SU-DHL-6 (cell line): ENCODE data around the gene VIPR2.
"Not testable (repeated sequence)": the region's sequence is repeated elsewhere in the genome, so short reads cannot be mapped to it uniquely, and the experiment has no call there.

Experiments
- H2AFZ ChIP-seq: fragments of 200-600 bp; sonication (generic); 2 replicates; pipeline ENCODE4 v1.6.1; 2014; ENCODE audit warnings: low read depth, mild to moderate bottlenecking, moderate library complexity, mixed read lengths, antibody characterized with exemption, low read length; ENCODE audit not compliant: severe bottlenecking
- H3F3A ChIP-seq: fragments of 200-600 bp; shearing (Covaris generic); 2 replicates; pipeline ENCODE4 v1.6.0; 2016; ENCODE audit warnings: antibody characterized with exemption, mild to moderate bottlenecking; ENCODE audit not compliant: insufficient read depth
- H3K27ac ChIP-seq: fragments of 200-600 bp; sonication (generic); 2 replicates; pipeline ENCODE4 v1.5.1; 2016; ENCODE audit warnings: low read depth, mild to moderate bottlenecking, low read length, moderate library complexity, mixed read lengths
- H3K27me3 ChIP-seq: fragments of 200-600 bp; sonication (generic), shearing (Covaris generic); 2 replicates; pipeline ENCODE4 v1.6.0; 2014; ENCODE audit warnings: mild to moderate bottlenecking, low read length
- H3K36me3 ChIP-seq: fragments of 200-600 bp; sonication (generic); 2 replicates; pipeline ENCODE4 v1.6.1; 2014; ENCODE audit warnings: mild to moderate bottlenecking, low read length, mixed read lengths
- H3K4me2 ChIP-seq: fragments of 300-600, 200-600 bp; shearing (Covaris generic), sonication (generic); 2 replicates; pipeline ENCODE4 v1.6.0; 2014; ENCODE audit warnings: low read length, low read depth, mild to moderate bottlenecking; ENCODE audit not compliant: poor library complexity, severe bottlenecking
- H3K4me3 ChIP-seq: fragments of 200-600 bp; sonication (generic); 2 replicates; pipeline ENCODE4 v1.5.1; 2014; ENCODE audit warnings: antibody characterized with exemption, low read length, mild to moderate bottlenecking, mixed read lengths; ENCODE audit not compliant: insufficient read depth, poor library complexity, severe bottlenecking
- H3K79me2 ChIP-seq: fragments of 200-600 bp; sonication (generic); 2 replicates; pipeline ENCODE4 v1.6.1; 2014; ENCODE audit warnings: mild to moderate bottlenecking, low read length, moderate library complexity; ENCODE audit not compliant: insufficient read depth
- H3K9ac ChIP-seq: fragments of 200-600 bp; sonication (generic); 2 replicates; pipeline ENCODE4 v1.7.0; 2014; ENCODE audit warnings: mild to moderate bottlenecking, low read length
- H3K9me2 ChIP-seq: fragments of 200-600 bp; sonication (generic); replicated peaks from 2 replicates; pipeline ENCODE4 v1.6.1; 2014; ENCODE audit warnings: low read length; ENCODE audit not compliant: insufficient read depth
- H3K9me3 ChIP-seq: fragments of 200-600 bp; sonication (generic); 2 replicates; pipeline ENCODE4 v1.6.1; 2014; ENCODE audit warnings: low read length, mixed read lengths; ENCODE audit not compliant: insufficient read depth
- H4K20me1 ChIP-seq: fragments of 200-600 bp; sonication (generic); 2 replicates; pipeline ENCODE4 v1.6.1; 2014; ENCODE audit warnings: low read depth, mild to moderate bottlenecking, antibody characterized with exemption, low read length, moderate library complexity, mixed read lengths
- EZH2phosphoT487 ChIP-seq: fragments of 200-600 bp; sonication (generic), shearing (Covaris generic); conservative IDR thresholded peaks from 2 replicates; pipeline ENCODE4 v1.6.1; 2018; ENCODE audit warnings: mild to moderate bottlenecking, antibody characterized with exemption, low read length, moderate library complexity, mixed read lengths
- TF ChIP-seq, protein P1 (sequence below): fragments of 200-600 bp; sonication (generic); IDR thresholded peaks from one replicate; pipeline ENCODE4 v1.5.1; 2017; ENCODE audit warnings: antibody characterized with exemption, mild to moderate bottlenecking, low read length, moderate library complexity; ENCODE audit not compliant: insufficient read depth, poor library complexity, severe bottlenecking

Gene VIPR2

DNA sequence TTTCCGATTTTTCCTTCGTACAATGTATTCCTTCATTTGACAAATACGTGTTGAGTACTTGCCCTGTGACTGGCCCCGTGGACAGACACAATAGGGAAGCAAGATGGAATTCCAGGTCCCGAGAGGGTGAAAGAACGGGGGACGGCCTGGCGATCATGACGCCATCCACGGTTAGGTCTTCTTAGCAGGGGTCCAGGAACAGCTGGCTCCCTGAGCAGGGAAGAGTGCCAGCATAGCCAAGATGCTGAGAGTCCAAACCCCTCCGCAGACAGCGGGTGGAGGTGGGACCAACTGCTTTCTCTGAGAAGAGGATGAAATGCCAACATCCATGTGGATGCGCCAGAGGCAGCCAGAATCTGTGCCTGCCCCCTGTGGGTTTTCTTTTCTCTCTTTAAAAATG is 144.6 kb downstream of the VIPR2 start:
- no peak overlapping the region for H3K27ac ChIP-seq
- no peak overlapping the region for H3K9ac ChIP-seq
- TF ChIP-seq EZH2phosphoT487: no peak

DNA sequence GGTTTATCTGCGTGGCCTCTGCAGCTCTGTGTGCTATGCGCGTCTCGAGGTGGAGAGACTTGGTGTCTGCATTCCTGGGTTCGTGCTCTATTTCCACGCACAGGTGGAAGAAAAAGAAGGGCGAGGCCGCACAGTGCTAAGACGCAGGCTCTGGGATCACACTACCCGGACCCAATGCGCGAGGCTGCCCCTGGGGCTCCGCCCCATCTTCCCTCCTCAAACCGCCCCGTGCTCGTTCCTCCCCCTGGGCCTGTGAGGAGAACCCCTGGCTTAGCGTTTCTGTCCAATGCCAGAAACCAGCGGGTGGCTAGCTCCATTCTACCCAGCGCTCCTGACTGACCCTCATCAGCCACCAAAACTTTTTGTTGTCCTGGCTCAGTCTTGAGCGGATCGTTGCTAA is 145.2 kb downstream of the VIPR2 start:
- Histone ChIP-seq H3K9me3 (no peaks in the 10 kb centered on the region), H3K4me2 (no peak overlapping the region), H3F3A (no peaks in the 10 kb centered on the region), H3K36me3 (no peaks in the 10 kb centered on the region), H3K27ac (no peak overlapping the region), H3K9ac (no peak overlapping the region), H3K9me2 (no peaks in the 10 kb centered on the region), H3K79me2 (no peaks in the 10 kb centered on the region), H3K27me3 (no peaks in the 10 kb centered on the region), H4K20me1 (no peaks in the 10 kb centered on the region), H3K4me3 (no peak overlapping the region), H2AFZ (no peak overlapping the region)
- TF ChIP-seq, protein P1, sequence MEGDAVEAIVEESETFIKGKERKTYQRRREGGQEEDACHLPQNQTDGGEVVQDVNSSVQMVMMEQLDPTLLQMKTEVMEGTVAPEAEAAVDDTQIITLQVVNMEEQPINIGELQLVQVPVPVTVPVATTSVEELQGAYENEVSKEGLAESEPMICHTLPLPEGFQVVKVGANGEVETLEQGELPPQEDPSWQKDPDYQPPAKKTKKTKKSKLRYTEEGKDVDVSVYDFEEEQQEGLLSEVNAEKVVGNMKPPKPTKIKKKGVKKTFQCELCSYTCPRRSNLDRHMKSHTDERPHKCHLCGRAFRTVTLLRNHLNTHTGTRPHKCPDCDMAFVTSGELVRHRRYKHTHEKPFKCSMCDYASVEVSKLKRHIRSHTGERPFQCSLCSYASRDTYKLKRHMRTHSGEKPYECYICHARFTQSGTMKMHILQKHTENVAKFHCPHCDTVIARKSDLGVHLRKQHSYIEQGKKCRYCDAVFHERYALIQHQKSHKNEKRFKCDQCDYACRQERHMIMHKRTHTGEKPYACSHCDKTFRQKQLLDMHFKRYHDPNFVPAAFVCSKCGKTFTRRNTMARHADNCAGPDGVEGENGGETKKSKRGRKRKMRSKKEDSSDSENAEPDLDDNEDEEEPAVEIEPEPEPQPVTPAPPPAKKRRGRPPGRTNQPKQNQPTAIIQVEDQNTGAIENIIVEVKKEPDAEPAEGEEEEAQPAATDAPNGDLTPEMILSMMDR: no peak
- no peak for TF ChIP-seq EZH2phosphoT487

More for the DNA sequence above, 144.6 kb downstream of the VIPR2 start:
- Histone ChIP-seq H3K79me2 (no peaks in the 10 kb centered on the region), H3K4me2 (no peak overlapping the region), H3K9me2 (no peaks in the 10 kb centered on the region), H3K9me3 (no peaks in the 10 kb centered on the region), H2AFZ (no peak overlapping the region), H3K27me3 (no peaks in the 10 kb centered on the region), H3K36me3 (no peaks in the 10 kb centered on the region), H3F3A (no peaks in the 10 kb centered on the region), H3K4me3 (no peak overlapping the region), H4K20me1 (no peaks in the 10 kb centered on the region)

DNA sequence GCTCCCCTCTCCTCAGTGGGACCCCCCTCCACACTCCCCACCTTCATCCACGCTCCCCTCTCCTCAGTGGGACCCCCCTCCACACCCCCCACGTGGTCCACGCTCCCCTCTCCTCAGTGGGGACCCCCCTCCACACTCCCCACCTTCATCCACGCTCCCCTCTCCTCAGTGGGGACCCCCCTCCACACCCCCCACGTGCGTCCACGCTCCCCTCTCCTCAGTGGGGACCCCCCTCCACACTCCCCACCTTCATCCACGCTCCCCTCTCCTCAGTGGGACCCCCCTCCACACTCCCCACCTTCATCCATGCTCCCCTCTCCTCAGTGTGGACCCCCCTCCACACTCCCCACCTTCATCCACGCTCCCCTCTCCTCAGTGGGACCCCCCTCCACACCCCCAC is 146.4 kb downstream of the VIPR2 start:
- not testable (repeated sequence) for H3K9me2 ChIP-seq, H3K27ac ChIP-seq, H3K9ac ChIP-seq, H4K20me1 ChIP-seq, H3K9me3 ChIP-seq, H2AFZ ChIP-seq, H3K36me3 ChIP-seq, H3K79me2 ChIP-seq, H3F3A ChIP-seq, H3K4me2 ChIP-seq, H3K4me3 ChIP-seq, H3K27me3 ChIP-seq

DNA sequence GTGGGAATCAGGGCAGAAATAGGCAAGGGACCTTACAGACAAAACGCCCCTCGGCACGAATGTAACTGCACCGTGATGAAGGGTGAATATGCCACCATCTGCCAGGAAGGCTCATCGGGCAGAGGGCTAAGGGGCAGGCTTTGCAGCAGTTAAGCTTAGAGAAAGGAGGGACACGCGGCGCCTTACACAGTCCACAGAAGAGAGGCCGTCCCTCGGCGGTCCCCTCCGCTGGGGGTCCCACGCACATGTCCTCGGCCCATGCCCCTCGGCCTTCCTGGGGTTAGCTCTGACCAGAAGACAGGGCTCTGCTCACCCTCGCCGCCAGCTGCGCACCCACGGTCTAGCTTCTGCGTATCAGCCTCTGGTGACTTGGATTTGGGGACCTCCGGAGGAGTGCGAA is 147.2 kb downstream of the VIPR2 start:
- H3K27ac ChIP-seq: no peak overlapping the region
- no peaks in the 10 kb centered on the region for H3K79me2 ChIP-seq
- H3K36me3 ChIP-seq: no peaks in the 10 kb centered on the region
- no peak for TF ChIP-seq EZH2phosphoT487
- TF ChIP-seq, protein P1: no peak
- H3K9ac ChIP-seq: no peak overlapping the region
- H3K4me3 ChIP-seq: no peak overlapping the region
- no peaks in the 10 kb centered on the region for H3K27me3 ChIP-seq
- no peaks in the 10 kb centered on the region for H3K9me2 ChIP-seq
- H2AFZ ChIP-seq: no peak overlapping the region
- H3K4me2 ChIP-seq: no peak overlapping the region
- no peaks in the 10 kb centered on the region for H3F3A ChIP-seq
- no peaks in the 10 kb centered on the region for H3K9me3 ChIP-seq
- H4K20me1 ChIP-seq: no peaks in the 10 kb centered on the region
